HCEC 1CT (cell line): ENCODE results near the gene PKP3.
A peak's percentile ranks its signal among the peaks of the same experiment; 100 is the strongest.
"Not testable (repeated sequence)": the region's sequence is repeated elsewhere in the genome, so short reads cannot be mapped to it uniquely, and the experiment has no call there.

ENCODE experiments used
- DNase-seq: peaks from one replicate; pipeline ENCODE4 v3.0.0-alpha.2; 2017

Gene PKP3

DNA sequence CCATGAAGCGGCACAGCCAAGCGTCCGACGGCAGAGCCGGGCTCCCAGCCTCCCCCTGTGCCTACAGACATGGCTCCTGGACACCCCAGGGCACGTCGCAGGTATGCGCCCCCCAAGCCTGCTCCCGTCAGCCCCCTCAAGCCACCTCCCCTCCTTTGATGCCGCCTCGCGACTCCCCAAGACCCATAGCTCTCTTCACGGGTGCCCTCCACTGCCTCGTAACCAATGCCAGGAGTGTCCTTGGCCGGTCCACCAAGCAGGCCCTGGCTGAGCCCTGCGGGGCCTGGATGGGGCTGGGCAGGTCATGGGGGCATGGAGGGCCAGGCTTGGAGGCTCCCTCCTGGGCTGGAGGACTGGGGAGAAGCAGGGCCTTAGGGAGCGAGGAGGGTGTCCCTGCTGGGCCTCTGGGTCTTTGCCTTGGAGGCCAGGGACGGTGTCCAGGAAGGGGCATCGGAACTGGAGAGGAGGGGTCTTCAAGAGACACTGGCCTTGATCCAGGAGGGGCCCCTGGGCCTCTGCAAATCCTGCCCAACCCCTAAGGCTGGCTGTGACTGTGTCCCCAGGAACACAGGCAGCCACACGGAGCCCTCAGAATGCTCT lies 38.6 kb downstream of the PKP3 start:
- DNase-seq = no peak

DNA sequence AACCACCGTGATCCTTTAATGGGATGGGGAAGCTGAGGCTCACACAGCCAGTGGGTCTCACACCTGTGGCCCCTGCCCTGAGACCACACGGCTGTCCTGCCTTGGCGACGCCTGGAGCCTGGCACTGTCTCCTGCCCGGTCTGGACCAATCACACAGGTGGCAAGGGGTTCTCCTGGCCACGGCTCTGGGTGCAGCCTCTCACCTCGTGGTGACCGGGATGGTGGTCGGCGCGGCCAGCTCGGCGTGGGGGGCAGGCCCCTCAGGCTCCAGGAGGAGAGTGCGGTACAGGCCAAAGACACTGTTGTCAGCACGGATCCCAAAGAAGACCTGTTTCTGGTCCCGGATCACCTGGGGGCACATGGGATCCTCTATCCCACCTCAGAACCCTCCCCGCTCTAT lies 39.1 kb downstream of the PKP3 start:
- no peak for DNase-seq

DNA sequence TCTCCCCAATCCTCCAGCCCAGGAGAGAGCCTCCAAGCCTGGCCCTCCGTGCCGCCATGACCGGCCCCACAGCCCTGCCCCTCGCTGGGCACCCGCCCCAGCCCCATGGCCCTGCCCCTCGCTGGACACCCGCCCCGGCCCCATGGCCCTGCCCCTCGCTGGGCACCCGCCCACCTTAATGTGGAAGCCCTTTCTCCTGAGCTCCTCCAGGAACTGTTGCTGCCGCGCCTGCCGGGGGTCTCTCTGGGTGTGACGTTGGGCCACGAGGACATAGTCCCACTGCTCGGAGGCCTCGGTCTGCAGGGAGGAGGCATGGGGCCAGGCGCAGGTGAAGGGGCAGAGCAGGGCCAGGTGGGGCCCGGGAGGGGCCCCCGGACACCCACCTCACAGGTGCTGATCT lies 39.6 kb downstream of the PKP3 start:
- no peak for DNase-seq

DNA sequence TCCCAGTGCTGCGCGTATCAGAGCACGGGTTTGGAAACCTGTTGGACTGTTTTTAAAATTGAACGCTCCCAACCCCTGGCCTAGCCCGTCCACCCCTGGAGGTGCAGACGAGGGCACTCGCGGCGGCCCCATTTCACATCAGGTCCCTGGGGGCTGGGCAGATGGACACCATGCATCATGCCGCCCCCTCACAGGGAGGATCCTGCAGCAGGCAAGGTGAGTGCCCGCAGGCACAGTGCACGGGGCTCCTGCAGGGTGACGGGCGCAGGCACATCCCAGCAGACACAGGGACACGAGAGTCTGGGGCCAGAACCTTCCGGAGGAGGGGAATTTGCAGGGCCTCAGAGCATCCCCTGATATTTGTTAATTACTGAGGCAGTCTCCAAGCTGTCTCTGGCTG lies 40.5 kb downstream of the PKP3 start:
- no peak for DNase-seq

DNA sequence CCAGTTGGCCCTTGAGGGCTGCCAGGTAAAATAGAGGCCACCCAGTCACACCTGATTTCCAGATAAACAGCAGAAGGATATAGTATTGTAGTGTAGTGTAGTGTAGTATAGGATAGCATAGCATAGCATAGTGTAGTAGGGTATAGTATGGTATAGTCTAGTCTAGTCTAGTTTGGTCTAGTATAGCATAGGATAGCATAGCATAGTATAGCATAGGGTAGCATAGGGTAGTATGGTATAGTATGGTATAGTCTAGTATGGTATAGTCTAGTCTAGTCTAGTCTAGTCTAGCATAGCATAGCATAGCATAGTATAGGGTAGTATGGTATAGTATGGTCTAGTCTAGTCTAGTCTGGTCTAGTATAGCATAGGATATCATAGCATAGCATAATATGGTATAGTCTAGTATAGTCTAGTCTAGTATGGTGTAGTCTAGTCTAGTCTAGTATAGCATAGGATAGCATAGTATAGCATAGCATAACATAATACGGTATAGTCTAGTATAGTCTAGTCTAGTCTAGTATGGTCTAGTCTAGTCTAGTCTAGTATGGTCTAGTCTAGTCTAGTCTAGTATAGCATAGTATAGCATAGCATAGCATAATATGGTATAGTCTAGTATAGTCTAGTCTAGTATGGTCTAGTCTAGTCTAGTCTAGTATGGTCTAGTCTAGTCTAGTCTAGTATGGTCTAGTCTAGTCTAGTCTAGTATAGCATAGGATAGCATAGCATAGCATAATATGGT lies 41.2 kb downstream of the PKP3 start:
- not testable (repeated sequence) for DNase-seq

DNA sequence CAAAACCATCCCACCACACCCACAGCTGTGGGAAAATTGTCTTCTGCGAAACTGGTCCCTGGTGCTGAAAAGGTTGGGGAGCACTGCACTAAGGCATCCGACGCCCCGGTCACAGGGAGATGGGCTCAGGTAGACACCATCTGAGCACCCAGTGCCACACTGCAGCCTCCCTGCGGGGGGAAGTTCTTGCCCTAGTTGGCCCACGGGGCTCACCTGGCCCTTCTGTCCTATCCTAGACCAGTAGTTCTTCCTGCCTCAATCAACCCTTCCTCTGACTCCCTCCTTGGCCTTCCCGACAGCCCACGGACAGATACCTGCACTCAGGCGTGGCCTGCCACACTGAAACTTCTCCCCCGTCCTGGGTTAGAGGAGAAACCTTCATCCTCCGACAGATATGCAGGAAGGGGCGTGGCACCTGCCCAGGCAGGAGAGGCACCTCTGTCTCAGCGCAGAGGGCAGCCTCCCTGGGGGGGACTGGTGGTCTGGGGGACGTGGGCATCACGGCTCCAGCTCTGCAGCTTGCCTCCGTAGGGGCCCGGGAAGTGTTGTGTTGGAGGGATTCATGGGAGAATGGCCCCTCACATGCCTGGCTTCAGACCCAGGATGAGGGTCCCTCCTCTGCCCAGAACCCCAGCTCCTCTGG lies 43.3 kb downstream of the PKP3 start:
- no peak for DNase-seq

DNA sequence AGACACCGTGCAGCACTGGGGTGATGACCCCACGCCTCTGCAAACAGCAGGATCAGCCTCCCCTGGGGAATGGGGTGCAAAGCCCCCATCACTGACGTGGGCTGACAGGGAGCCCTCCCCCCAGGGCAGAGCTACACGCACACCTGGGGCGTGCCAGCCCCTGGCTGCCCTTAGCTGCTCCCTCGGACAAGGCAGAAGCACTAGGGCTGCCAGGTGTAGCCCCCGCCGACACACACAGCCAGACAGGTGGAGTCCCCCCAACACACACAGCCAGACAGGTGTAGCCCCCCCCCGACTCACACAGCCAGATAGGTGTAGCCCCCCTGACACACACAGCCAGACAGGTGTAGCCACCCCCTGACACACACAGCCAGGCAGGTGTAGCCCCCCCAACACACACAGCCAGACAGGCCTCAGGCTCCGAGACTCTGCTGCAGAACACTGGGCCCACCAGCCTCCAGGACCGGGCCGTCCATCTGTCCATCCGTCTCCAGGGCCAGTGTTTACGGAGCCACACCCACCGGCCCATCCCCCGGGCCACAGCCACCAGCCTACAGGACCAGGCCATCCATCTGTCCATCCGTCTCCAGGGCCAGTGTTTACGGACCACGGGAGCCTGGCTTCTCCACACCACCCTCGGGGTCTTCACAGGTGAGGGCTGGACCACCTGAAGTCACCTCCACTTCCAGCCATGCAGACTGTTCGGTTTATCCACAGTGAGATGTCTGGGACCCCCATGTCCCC lies 44.3 kb downstream of the PKP3 start:
- no peak for DNase-seq

DNA sequence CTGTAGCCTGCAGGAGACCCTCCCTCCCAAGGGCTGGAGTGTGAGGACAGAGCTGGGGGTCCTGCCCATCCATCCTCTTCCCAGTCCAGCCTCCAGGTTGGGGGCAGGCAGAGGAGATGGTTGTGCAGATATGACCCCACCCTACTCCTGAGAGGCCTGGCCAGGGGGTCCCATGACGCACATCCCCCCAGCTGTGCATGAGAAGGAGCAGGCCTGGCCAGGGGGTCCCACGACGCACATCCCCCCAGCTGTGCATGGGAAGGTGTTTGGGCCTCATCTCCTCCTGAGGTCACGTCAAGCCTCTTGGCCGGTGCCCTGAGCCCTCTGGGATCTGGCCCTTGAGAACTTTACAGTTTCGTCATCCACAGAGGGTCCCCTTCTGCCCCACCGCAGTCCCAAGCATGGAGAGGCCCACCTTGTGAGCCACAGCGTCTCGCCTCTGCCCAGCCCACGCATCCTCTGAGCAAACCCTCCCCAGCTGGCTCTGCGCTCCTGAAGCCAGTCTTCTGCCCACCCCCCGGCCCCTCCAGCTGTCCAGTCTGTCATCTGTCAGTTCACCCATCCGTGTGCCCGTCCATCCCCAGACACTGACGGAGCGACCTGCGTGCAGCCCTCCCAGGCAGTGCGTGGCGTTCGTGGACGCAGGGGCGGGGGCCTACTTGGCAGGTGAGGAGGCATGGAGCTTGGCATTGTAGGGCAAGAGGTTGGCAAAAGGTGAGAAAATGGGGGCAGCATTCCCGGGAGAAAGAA lies 45.5 kb downstream of the PKP3 start:
- no peak for DNase-seq

DNA sequence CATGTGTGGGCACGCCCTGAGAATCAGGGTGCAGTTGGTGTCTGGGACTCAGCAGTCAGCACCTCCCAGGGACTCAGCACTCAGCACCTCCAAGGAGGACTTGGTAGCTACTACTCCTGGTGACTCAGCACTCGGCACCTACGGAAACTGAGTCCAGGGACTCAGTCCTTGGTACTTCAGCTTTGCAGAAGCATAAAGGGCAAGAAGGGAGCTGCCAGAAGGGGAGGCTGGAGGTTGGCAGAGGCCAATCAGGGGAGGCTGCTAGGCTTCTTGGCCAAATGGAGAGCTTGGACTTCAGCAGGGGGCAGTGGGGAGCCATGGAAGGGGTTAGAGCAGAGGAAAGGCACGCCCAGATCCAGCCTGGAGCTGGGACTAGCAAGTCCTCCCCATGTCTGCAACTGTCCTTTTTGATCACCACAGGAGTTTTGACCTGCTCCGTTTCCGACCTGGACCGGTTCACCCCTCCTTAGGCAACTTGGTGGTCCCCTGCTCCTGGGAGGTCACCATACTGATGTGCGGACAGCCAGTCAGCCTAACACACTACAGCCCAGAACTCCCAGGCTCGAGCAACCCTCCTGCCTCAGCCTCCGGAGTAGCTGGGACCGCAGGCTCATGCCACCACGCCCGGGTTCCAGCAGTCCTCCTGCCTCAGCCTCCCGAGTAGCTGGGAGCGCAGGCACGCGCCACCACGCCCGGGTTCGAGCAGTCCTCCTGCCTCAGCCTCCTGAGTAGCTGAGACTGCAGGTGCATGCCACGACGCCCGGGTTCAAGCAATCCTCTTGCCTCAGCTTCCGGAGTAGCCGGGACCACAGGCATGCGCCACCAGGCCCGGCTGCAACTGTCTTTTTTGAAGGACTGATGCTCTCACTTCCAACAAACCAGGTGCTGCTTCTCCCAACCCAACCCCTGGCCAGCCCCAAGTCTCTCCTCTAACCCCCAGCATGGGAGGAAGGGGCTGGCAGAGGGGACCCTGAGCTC lies 46.3 kb downstream of the PKP3 start:
- DNase-seq = no peak

DNA sequence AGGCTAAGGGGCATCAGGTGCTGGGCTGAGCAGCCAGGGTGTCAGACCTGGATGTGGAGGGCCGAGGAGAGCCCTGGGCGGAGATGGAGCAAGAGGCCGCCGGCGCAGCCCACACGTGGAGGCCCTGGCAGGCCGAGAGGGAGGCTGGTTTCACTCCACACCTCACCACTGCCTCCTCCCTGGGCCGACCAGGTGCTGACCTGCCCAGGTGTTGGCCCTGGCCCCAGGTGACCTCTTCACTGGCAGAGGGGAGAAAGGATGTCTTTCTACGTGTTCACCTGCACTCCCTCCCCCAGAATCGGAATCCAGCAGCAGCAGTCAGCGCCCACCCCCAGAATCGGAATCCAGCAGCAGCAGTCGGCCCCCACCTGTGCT lies 47.0 kb downstream of the PKP3 start:
- DNase-seq = no peak

DNA sequence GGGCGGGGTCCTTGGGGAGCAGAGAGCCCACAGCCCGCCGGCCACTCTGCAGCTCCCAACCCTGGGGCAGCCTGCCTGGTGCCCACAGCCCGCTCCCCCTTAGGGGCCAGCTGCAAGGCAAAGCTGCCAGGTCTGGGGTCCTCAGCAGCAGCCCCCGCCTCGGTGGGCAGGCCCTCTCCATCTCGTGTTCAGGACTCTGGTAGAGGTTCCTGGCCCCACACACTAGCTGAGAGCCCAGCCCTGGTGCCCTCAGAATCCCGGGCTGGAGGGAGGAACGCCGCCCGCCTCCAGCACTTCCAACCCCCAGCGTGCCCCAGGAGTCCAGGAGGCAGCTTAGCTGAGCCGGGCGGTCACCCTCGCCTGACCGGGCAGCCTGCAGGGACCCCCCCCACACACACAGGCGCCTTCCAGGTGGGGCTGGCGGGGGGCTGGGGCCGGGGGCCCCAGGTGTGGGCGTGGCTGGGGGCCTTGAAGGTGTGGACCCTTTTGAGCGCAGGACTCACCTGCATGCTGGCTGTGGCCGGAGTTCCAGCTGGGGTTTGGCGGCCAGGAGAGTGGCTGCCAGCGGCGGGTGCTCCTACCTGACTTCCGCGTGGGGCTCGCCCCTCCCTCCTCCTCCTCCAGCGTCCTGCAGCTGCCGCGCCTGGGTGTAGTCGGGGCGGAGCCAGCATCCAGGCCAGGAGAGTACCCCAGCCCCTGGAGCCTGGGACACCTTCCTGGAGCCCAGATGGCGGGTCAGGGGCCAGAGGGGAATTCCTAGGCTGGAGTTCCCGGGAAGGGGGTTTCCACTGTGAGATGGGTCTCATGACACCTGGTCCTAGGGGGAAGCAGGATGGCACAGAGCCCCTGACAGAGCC lies 47.6 kb downstream of the PKP3 start, which contains the start of gene ANO9:
TSS of gene ANO9 (minus strand) at position 594 of the 857 bp plus-strand sequence. CDS start at position 509, 85 bp downstream.
- DNase-seq = no peak

DNA sequence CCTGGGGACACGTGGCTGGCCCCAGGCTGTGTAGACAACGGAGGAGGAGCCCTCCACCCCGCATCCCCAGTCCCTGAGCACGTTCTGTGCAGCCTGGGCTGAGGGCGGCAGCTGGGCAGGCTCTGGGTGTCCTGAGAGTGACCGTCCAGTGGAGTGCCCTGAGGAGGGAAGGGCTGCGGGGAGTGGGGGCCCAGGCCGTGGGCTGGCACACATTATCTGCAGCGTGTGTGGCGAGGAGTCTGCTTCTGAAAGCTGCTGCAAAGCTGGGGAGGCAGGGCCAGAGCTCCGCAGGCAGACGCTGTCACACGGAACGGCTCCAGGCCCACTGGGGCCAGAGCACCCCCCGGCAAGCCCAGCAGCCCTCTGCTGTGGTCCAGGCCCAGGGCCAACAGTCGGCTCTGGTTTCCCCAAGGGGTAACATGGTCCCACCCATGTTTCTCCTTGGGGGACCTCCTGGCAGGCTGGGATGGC lies 48.6 kb downstream of the PKP3 start:
- no peak for DNase-seq

DNA sequence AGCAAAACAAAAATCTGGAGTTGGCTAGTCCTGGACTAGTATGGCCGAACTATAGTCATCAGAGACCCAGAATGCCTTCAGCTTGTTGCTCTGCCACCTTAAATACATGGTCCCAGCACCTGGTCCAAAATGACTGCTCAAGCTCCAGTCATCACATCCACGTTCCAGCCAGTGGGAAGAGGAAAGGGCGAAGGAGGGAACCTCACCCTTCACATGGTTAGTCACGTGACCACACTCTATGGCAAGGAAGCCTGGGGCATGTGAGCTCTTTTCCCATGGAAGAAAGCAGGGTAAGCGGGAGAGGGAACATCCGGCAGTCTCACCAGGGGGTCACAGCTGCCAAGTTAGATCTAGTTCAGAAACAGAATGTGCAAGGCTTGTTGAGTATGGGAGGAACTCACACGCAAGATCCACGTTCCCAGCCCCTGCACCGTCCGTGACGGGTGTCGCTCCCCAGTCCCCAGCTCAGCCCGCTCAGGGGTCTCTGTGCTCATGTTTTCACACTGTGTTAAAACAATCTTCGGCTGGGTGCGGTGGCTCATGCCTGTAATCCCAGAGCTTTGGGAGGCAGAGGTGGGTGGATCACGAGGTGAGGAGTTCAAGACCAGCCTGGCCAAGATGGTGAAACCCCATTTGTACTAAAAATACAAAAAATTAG lies 49.7 kb downstream of the PKP3 start:
- DNase-seq = no peak

DNA sequence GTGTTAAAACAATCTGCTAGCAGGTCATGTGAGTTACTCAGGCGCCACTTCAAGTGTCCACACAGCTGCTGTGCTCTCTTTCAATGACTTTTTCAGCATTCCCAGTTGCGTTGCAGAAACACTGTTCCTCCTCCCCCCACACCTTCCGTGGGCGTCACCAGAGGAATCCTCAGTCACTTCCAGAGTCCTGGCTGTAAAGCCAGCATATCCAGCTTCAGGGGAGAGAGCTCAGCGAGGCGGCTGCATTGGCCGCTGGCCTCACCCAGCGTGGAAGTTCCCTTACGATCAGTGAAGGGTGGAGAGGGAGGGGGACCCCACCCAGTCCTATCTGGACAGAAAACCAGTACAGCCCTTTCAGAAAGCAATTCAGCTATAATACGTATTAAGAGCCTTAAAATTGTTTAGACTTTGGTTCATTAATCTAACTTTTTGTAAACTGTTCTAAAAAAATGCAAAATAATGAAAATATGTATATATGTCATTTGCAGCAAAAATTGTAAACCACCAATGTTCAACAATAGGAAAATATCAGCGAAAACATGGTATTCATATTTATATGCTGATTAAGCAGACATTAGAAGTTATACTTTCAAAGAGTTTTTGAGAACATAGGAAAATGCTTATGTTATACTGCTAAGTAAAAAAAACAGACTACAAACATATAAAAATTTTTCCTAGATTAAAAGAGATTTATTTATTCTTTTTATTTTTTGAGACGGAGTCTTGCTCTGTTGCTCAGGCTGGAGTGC lies 50.6 kb downstream of the PKP3 start:
- no peak for DNase-seq

DNA sequence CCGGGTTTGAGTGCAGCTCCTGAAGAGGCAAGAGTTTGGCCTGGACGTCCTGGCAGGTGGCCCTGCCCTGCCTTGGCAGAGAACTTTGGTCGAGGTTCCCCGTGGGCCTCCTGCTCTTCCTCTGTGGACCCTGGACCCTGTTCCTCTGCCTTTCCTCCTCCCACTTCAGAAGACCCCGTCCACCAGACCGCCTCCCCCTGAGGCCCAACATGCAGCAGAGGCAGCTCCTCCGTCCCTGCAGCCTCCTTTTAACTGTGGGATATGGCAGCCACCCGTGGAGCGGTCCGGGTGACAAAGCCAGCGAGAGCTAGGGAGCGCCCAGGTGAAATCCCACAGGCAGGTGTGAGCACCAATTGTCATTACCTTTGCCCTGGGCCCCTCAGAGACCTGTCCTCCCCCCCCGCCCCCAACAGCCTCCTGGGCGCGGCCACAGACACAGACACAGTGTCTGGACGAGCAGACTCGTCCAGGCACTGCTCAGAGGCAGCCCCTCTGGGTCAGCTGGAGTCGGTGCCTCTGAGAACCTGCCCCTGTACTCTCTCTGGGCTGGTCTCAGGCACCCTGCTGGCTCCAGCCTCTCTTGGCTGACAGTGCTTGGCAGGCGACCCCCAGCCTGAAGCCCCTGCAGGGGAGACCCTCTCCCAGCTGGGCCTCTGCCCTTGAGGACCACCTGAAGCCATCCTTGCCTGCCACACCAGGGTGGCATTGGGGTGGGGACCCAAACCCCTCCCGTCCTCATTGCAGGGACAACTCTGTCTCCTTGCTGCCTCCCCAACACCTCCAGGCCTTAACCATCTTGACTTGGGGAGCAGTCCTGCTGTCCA lies 52.0 kb downstream of the PKP3 start:
- no peak for DNase-seq

DNA sequence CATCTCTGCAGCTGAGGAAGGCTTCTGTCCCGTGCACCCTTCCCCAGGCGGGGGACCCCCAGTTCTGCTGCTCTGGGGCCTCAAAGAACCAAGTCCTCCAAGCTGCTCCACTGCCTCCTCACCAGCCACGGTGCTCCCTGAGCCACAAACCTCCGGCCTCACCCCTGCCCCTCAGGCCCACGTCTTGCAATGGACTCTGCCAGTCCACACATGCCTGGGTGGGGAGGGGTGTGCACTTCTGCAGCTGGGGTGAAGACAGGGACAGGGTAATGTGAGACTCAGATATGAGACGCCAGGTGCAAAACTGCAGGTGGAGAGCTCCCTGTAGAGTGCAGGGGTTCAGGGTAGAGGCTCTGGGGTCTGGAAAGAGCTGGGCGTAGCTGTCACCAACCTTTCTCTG lies 52.9 kb downstream of the PKP3 start:
- no peak for DNase-seq

DNA sequence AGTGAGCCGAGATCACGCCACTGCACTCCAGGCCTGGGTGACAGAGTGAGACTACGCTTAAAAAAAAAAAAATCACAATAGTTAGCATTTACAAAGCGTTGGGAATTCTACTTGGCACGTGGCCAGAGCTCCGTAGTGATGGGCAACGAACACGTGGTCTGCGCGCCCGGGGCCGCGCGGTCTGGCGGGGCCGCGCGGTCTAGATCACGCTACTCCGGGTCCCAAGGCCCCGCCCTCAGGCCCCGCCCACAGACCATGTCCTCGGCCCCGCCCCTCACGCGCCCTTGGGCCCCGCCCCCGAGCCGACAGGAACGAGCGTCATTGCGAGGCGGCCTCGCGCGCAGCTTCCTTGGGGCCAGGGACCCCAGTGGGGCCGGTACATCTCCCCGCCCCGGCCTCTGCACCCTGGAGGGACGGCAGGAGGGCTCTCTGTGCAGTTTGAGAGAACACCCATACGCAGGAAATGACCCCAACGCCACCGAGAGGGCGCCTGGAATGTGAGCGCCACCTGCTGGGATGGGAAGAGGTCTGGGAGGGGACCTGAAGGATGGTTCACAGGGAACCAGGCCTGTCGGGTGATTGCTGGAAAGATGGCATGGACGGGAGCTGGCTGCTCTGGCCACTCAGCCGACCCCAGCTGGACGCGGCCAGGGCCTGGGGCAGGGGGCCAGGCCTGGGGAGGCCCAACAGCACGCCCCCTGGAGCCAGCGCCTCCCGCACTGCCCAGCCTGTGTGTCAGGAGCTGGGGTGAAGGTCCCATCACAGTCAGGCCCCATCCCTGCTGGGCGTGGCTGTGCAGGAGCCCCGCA lies 54.1 kb downstream of the PKP3 start:
- peak; percentile 88 for DNase-seq
